IPS DF 6.9 (cell line): Measurements from ENCODE around the gene CDH4.

Experiments
- DNase-seq: peaks from one replicate; pipeline ENCODE4 v3.0.0-alpha.2; 2013; ENCODE audit warnings: low read depth, low spot score
- H3K27ac ChIP-seq: one replicate; pipeline ENCODE4 v1.5.1; 2013; ENCODE audit warnings: low read length, control low read depth
- H3K27me3 ChIP-seq: 2 replicates; pipeline ENCODE4 v1.6.1; 2013; ENCODE audit warnings: mild to moderate bottlenecking, low read length; ENCODE audit not compliant: control insufficient read depth, insufficient read depth
- H3K36me3 ChIP-seq: 2 replicates; pipeline ENCODE4 v1.6.1; 2013; ENCODE audit warnings: low read length; ENCODE audit not compliant: control insufficient read depth, insufficient read depth
- H3K4me1 ChIP-seq: 2 replicates; pipeline ENCODE4 v1.6.1; 2013; ENCODE audit warnings: low read length; ENCODE audit not compliant: control insufficient read depth, insufficient read depth
- H3K4me3 ChIP-seq: 2 replicates; pipeline ENCODE4 v1.5.1; 2013; ENCODE audit warnings: mild to moderate bottlenecking, low read length
- H3K9me3 ChIP-seq: 2 replicates; pipeline ENCODE4 v1.6.1; 2013; ENCODE audit warnings: low read length, inconsistent platforms; ENCODE audit not compliant: control insufficient read depth, insufficient read depth
- WGBS: extraction: QIAGEN DNeasy Blood & Tissue Kit; methylation state at CpG from one replicate; pipeline ENCODE4 v1.1.7; 2013; ENCODE audit warnings: mixed read lengths, missing lambda C conversion rate; ENCODE audit not compliant: insufficient read length, insufficient coverage; 5-methylcytosine and 5-hydroxymethylcytosine counted together

Gene CDH4

GRCh38 chr20:61661025-61661424, 409.0 kb downstream of the CDH4 start:
- H3K4me1 ChIP-seq, result no peaks in the 10 kb centered on the region; the same call in 1 of the 2 replicates
- no peaks in the 10 kb centered on the region for H3K27me3 ChIP-seq
- WGBS, result no CpG with 5 or more reads among the region's 8 CpGs

GRCh38 chr20:61661583-61661982, 409.5 kb downstream of the CDH4 start:
- Histone ChIP-seq H3K36me3 (no peaks in the 10 kb centered on the region), H3K4me3 (no peak overlapping the region), H3K27me3 (no peaks in the 10 kb centered on the region), H3K9me3 (no peaks in the 10 kb centered on the region), H3K27ac (no peak overlapping the region), H3K4me1 (no peaks in the 10 kb centered on the region; the same call in 1 of the 2 replicates)
- WGBS, result no CpG with 5 or more reads among the region's 13 CpGs
- DNase-seq, result no peak

More at GRCh38 chr20:61661025-61661424, 409.0 kb downstream of the CDH4 start:
- Histone ChIP-seq H3K27ac (no peak overlapping the region), H3K4me3 (no peak overlapping the region), H3K9me3 (no peaks in the 10 kb centered on the region), H3K36me3 (no peaks in the 10 kb centered on the region)
- DNase-seq, result no peak

- Histone ChIP-seq H3K9me3 (no peaks in the 10 kb centered on the region), H3K4me1 (no peaks in the 10 kb centered on the region; the same call in 1 of the 2 replicates), H3K27me3 (no peaks in the 10 kb centered on the region), H3K36me3 (no peaks in the 10 kb centered on the region), H3K27ac (no peak overlapping the region), H3K4me3 (no peak overlapping the region)
- peak; percentile 16 for DNase-seq
- WGBS, result no CpG with 5 or more reads among the region's 32 CpGs
Measured at GRCh38 chr20:61662226-61662967, 410.3 kb downstream of the CDH4 start.

- no peaks in the 10 kb centered on the region for H3K9me3 ChIP-seq
- no peak overlapping the region for H3K4me3 ChIP-seq
- no peak overlapping the region for H3K27ac ChIP-seq
- H3K4me1 ChIP-seq, result no peaks in the 10 kb centered on the region; the same call in 1 of the 2 replicates
- DNase-seq, result no peak
- H3K36me3 ChIP-seq, result no peaks in the 10 kb centered on the region
- H3K27me3 ChIP-seq, result no peaks in the 10 kb centered on the region
- WGBS, result no CpG with 5 or more reads among the region's 13 CpGs
Measured at GRCh38 chr20:61662968-61663331, 410.9 kb downstream of the CDH4 start.

- no peaks in the 10 kb centered on the region for H3K27me3 ChIP-seq
- no peak overlapping the region for H3K4me3 ChIP-seq
Measured at GRCh38 chr20:61663521-61664425, 411.7 kb downstream of the CDH4 start.

GRCh38 chr20:61664556-61665320, 412.7 kb downstream of the CDH4 start:
- Histone ChIP-seq H3K27me3 (no peaks in the 10 kb centered on the region), H3K4me3 (no peak overlapping the region), H3K9me3 (no peaks in the 10 kb centered on the region), H3K27ac (no peak overlapping the region), H3K36me3 (no peaks in the 10 kb centered on the region), H3K4me1 (no peaks in the 10 kb centered on the region; the same call in 1 of the 2 replicates)
- DNase-seq, result no peak
- WGBS, result no CpG with 5 or more reads among the region's 20 CpGs

More at GRCh38 chr20:61663521-61664425, 411.7 kb downstream of the CDH4 start:
- no peaks in the 10 kb centered on the region for H3K9me3 ChIP-seq
- H3K27ac ChIP-seq, result no peak overlapping the region
- no CpG with 5 or more reads among the region's 30 CpGs for WGBS
- H3K36me3 ChIP-seq, result no peaks in the 10 kb centered on the region
- DNase-seq, result no peak
- H3K4me1 ChIP-seq, result no peaks in the 10 kb centered on the region; the same call in 1 of the 2 replicates

GRCh38 chr20:61665528-61666470, 413.7 kb downstream of the CDH4 start:
- no peak for DNase-seq
- no CpG with 5 or more reads among the region's 32 CpGs for WGBS
- Histone ChIP-seq H3K27me3 (no peaks in the 10 kb centered on the region), H3K27ac (no peak overlapping the region), H3K4me3 (no peak overlapping the region), H3K9me3 (no peaks in the 10 kb centered on the region), H3K4me1 (no peaks in the 10 kb centered on the region; the same call in 1 of the 2 replicates), H3K36me3 (no peaks in the 10 kb centered on the region)

- Histone ChIP-seq H3K4me1 (no peaks in the 10 kb centered on the region; the same call in 1 of the 2 replicates), H3K36me3 (no peaks in the 10 kb centered on the region), H3K27me3 (no peaks in the 10 kb centered on the region), H3K9me3 (no peaks in the 10 kb centered on the region), H3K27ac (no peak overlapping the region), H3K4me3 (no peak overlapping the region)
- no peak for DNase-seq
- no CpG with 5 or more reads among the region's 9 CpGs for WGBS
Measured at GRCh38 chr20:61666471-61666832, 414.4 kb downstream of the CDH4 start.

- no CpG with 5 or more reads among the region's 20 CpGs for WGBS
- no peaks in the 10 kb centered on the region for H3K9me3 ChIP-seq
- H3K4me1 ChIP-seq, result no peaks in the 10 kb centered on the region; the same call in 1 of the 2 replicates
- H3K36me3 ChIP-seq, result no peaks in the 10 kb centered on the region
- DNase-seq, result no peak
- no peaks in the 10 kb centered on the region for H3K27me3 ChIP-seq
- H3K4me3 ChIP-seq, result no peak overlapping the region
- no peak overlapping the region for H3K27ac ChIP-seq
Measured at GRCh38 chr20:61667056-61667792, 415.2 kb downstream of the CDH4 start.
